ENCODE data around the gene CHL1.

CHL1 gene

DNA sequence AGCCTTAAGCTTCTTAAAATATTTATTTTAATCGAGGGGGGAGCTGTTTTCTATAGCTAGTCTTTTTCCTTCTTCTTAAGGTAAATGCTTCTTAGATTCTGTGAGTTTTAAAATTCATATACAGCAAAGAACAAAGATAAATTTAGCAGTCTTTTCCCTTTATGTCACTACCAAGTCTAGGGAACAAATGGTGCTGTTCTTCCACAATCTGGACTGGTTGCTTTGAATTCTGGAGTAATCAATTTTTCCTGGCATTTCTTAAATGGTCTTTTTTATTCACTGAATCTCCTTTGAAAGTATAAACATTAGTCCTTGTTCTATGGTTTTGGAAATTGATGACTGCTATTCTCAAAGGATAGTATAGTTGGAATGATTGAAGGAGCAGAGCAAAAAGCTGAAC is 82.8 kb downstream of the CHL1 start:
- no peak for DNase-seq

DNA sequence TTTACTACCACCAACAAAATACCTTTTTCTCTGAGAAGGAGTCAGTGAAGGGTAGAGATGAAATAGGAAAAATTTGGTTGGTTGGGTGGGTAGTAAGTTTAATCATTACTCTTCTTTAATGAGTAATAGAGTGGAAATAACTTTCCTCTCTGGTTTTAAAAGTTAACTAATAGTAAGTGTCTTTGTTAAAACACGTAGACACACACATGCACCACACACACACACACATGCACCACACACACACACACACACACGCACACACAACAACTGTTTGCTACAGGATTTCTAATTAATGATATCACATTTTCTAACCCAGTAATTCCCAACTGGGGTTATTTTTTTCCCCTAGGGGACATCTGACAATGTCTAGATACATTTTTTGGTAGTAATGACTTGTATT is 84.1 kb downstream of the CHL1 start:
- no peak for DNase-seq

GRCh38 chr3:284322-284721 is 87.8 kb downstream of the CHL1 start:
- DNase-seq: no peak

- DNase-seq: no peak
Measured at GRCh38 chr3:288417-288816, 91.9 kb downstream of the CHL1 start.

DNA sequence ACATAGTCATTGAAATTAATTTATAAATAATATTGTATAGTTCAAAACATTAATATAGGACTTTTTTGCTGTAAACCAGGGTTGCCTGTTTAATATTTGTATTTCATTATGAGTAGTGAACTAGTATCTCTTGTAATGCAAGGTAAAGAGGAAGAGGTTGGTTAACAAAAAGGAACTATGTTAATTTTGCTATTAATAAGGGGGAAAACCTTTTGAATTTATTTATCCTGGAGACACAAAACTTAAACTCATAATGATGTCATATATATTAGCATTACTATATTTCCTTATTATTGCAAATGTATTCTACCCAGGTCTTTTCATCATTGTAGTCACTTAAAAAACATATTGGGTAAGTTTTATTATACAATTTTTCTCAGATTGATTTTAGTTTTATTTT is 94.5 kb downstream of the CHL1 start:
- DNase-seq: no peak

GRCh38 chr3:291646-292436 is 95.3 kb downstream of the CHL1 start:
- DNase-seq: no peak

DNA sequence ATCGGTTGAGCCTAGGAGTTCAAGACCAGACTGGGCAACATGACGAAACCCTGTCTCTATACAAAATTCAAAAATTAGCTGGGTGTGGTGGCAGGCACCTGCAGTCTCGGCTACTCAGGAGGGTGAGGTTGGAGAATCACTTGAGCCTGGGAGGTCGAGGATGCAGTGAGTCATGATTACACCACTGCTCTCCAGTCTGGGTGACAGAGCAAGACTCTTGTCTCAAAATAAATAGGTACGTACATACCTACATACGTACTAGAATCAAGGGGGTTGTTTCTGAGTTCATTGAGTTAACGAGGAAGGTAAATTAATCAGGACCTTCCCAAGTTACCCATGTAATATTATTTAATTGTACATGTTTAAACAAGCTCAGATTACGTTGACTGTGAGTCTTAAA is 97.5 kb downstream of the CHL1 start:
- no peak for DNase-seq

- DNase-seq: no peak
Measured at GRCh38 chr3:294581-294980, 98.0 kb downstream of the CHL1 start.

DNA sequence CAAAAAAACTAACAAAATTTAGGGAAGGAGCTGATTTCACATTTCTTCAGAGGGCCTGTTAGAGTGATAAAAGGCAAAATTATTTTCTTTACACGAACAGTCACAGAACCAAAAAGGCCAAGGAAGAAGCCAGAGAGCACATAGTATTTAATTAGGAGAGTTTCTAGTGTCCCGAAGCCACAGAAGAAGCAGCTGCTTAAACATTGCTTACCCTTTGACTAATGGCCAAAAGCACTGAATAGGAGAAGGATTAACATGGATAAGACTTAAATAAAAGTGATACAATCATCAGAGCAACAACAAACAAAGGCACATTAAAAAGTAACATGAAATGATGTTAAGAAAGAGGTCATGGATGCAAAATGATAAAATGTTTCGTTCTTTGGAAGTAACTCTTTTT is 98.6 kb downstream of the CHL1 start:
- DNase-seq: no peak

DNA sequence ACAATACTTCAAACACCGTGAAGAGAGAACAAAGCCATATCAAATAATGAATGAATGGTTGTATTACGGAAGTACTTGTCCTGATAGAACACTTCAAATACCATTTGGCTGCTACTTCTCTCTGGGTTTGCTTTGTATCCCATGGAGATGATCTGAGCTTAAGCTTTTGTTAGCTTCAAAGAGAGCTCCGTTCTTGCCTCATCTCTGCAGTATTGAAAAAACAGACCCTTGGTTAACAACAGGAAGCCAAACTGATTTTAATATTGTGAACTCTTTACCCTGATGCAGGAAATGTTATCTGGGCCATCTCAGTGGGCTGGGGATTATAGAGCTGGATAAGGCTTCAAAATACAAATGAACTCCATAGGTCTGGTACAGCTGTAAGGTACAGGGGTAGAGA is 101.0 kb downstream of the CHL1 start:
- DNase-seq: no peak

DNA sequence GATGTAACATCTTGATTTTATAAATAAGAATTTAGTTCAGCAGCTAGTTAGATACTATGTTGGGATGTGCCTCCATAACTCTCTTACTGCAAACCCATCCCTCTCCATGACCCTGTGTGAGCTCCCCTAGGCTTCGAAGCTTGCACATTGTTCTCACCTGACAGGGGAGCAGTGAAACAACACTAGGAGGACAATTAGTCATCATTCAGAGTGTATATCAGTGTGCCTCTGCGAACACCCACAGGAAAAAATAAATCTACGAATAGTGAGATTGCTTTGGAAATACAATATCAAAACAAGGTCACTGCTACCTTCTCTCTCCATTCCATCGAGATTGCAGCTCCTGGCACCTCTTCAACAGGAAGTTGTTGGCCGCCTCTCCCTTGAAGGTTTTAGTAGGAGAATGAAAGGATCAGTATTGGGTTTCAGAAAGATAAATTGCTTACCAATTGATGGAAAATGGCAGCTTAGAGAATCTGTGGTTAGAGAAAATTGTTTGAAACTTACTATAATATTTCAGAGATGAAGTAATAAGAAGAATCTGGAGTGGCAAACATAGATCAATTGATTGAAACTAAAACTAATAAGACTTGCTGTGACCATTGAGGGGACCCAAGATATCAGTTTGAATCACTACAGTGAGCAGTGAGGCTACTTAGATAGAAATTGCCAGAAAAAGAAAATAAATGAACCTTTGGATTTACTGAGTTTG is 103.2 kb downstream of the CHL1 start:
- no peak for DNase-seq

DNA sequence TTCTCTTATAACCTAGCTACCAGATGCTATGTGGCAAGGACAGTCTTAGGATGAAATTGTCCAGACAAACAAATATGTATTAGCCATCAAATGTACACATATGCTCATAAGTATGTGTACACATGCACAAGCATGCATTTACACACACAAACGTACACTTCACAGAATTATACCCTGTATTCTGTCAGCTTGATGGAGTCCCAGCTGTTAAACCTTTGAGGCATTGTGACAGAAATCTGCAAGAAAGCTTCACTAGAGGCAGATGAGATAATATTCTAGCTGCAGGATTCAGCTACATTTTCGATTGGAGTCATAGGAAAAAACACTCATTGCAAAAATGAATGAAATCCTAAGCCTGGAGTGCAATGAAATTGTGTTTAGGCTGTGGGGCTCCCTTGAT is 110.6 kb downstream of the CHL1 start:
- no peak for DNase-seq

DNA sequence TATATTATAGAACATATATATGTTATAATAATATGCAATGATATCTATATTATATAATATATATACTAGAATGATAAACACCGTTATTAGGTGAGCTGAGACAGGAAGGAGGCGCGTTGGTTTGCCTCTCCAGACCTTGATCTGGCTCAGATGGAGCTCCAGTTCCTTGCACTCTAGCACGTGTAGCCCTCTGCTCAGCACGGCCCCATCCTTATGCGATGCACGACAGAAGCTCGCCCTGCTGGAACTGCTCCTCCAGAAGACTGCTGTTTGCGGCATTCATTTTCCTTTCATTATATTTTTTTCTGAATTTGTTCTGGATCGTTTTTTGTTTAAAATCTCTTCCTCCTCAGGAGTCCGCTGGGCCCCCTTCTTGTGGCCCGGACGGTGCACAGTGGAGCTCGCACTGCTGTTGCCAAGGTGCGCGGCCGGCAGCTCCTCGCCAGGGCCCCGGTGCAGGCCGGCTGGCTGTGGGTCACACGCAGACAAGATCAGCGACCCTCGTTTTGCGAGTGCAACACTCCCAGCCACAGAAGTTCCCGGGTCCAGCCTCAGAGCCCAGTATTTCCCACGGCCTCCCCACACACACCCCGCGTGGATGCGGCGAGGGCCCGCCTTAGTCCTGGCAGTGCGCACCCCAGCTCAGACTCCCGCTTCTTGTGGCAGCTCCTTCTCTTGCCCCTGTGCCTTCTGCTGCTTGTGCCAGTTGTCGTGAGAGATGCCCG is 112.2 kb downstream of the CHL1 start:
- DNase-seq: no peak

DNA sequence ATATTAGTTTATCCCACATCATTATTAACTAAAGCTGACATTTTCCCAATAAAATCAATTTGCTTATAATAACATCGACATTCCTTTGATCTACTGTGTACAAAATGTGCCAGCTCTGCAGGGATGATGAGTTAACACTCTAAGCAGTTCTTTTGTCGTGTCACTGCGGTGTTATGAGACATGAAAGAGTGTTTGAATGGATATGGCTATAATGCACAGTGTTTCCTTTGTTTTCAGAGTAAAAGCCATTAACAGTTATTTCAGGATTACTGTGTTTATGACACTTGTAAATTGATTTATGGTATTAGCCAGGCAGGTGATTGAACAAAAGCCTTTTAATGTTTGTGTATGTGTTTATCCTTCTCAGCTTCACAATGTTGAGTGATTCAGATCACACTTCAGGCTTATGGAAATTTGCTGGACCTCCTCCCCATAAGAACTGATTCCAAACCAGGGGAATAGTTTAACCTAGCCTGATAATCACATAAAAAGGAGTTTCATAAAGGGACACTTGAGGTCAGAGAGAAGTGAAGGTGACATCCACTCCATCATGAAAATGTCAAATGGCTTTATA is 115.7 kb downstream of the CHL1 start:
- DNase-seq: no peak

DNA sequence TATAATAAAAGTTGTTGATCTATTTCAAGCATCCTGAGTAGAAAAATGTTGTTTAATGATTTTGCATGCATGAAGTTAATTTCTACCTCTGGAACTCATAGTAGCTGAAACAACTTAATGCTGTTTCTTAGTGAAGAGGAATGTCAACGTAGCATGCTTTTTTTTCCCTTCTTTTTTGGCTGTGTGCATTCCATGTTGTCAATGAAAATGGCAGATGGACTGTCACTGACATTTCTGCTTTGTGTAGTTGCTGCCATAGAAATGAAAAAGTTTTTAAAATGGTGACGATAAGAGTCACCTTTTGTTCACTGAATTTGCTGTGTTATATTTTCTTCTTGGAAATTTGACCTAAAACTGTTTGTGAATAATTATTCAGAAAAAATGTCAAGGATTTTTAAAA is 116.3 kb downstream of the CHL1 start:
- no peak for DNase-seq

DNA sequence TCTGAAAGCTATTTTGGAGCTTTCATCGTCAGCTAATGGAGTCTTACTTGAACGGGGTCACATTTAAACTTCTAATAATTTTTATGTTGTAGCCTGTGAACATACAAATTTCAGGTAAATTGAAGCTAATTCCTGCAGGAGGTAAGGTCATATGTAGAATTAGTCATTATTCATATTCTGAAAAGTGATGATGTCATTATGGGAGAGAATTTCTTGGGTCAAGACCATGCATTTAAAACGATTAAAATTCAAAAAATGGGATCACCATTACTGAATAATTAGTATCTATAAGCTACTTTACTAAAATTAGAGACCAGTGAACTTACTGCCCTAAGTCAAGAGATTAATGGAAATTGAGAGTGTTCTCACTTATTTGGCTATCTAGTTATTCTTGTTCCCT is 120.4 kb downstream of the CHL1 start:
- DNase-seq: no peak

DNA sequence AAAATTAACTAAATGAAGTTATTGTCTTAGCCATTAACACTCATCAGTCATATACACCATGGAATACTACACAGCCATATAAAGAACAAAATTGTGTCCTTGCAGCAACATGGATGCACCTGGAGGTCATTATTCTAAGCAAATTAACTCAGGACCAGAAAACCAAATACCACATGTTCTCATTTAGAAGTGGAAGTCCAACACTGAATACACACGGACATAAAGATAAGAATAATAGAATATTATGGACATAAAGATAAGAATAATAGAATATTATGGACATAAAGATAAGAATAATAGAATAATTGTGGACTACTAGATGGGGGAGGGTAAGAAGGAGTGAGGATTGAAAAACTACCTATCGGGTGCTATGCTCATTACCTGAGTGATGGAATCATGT is 122.3 kb downstream of the CHL1 start:
- no peak for DNase-seq

- DNase-seq: no peak
Measured at GRCh38 chr3:324423-324822, 127.9 kb downstream of the CHL1 start.

DNA sequence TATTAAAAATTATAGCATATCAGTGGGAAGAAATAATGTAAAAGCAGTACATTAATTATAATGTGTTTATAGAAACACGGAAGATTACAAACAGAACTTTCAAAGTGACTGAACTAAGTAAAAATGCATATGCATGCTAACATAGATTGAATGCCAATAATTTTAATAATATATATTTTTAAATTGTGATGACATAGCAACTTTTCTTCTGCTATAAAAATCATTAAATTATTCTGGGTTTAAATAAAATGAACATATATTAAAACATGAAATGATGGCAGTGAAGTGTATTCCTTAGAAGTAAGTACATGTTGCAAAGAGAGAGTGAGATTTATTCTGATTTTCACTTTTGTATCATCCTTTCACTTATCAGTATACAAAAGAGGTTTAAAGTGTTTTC is 128.9 kb downstream of the CHL1 start:
- DNase-seq: no peak

GRCh38 chr3:330494-331115 is 134.0 kb downstream of the CHL1 start:
- no peak for DNase-seq

- DNase-seq: no peak
Measured at GRCh38 chr3:331881-332280, 135.3 kb downstream of the CHL1 start.

DNA sequence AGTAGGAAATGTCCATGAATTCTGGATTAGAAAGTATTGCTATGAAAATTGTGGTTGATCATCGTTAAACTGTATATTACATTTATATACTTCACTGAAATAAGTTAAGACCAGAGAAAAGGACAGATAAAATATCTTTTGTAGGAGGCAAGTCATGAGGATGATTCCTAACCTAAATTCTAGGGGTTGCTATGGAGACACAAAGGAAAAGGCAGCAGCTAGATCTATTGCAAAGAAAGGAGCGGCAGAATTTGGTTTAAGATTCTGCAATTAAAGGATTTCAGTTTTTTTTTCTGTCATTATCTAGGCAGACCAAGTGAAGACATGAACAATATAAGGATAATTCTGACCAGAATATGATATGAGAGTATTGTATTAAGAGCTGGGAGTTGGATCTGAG is 136.1 kb downstream of the CHL1 start:
- DNase-seq: no peak

GRCh38 chr3:335240-335639 is 138.7 kb downstream of the CHL1 start:
- no peak for DNase-seq
